ENCODE results near the gene ACAP3. TPM values are rescaled to one million over a fixed set of nuclear protein-coding genes. Genes with fewer than 3 reads are reported as not detected.

Gene ACAP3
- total RNA-seq, 1 experiment from 2014 or later = 20.0 TPM

GRCh38 chr1:1274299-1274930 lies 33.3 kb downstream of the ACAP3 start:
- no peak for DNase-seq
- H3K4me3 ChIP-seq = peak overlapping the region; percentile 83
- no peaks in the 10 kb centered on the region for H3K9me3 ChIP-seq
- peaks cover 27% of the 10 kb centered on the region for H3K36me3 ChIP-seq
- no peaks in the 10 kb centered on the region for H3K27me3 ChIP-seq

GRCh38 chr1:1273512-1274298 lies 34.0 kb downstream of the ACAP3 start, which contains the start of gene UBE2J2:
TSS of gene UBE2J2 (minus strand) at chr1:1273854. CDS start at chr1:1267992, 5,862 bp downstream.
- no peaks in the 10 kb centered on the region for H3K27me3 ChIP-seq
- peaks cover 28% of the 10 kb centered on the region for H3K36me3 ChIP-seq
- H3K4me3 ChIP-seq = peak within 1 kb of the TSS; percentile 83
- peak; percentile 92 for DNase-seq
- no peaks in the 10 kb centered on the region for H3K9me3 ChIP-seq

GRCh38 chr1:1273209-1273511 lies 34.6 kb downstream of the ACAP3 start:
- DNase-seq = no peak
- Histone ChIP-seq H3K4me3 (peak overlapping the region; percentile 83), H3K27me3 (no peaks in the 10 kb centered on the region), H3K36me3 (peaks cover 32% of the 10 kb centered on the region), H3K9me3 (no peaks in the 10 kb centered on the region)

GRCh38 chr1:1272341-1273208 lies 35.2 kb downstream of the ACAP3 start:
- DNase-seq = no peak
- peak overlapping the region; percentile 83 for H3K4me3 ChIP-seq
- H3K36me3 ChIP-seq = peaks cover 36% of the 10 kb centered on the region
- no peaks in the 10 kb centered on the region for H3K27me3 ChIP-seq
- H3K9me3 ChIP-seq = no peaks in the 10 kb centered on the region

- Histone ChIP-seq H3K9me3 (no peaks in the 10 kb centered on the region), H3K4me3 (no peak overlapping the region), H3K27me3 (no peaks in the 10 kb centered on the region), H3K36me3 (peaks cover 52% of the 10 kb centered on the region)
- no peak for DNase-seq
Observed at GRCh38 chr1:1270813-1271212, 36.9 kb downstream of the ACAP3 start.

GRCh38 chr1:1268284-1268682 lies 39.4 kb downstream of the ACAP3 start:
- H3K27me3 ChIP-seq = no peaks in the 10 kb centered on the region
- H3K9me3 ChIP-seq = no peaks in the 10 kb centered on the region
- no peak for DNase-seq
- no peak overlapping the region for H3K4me3 ChIP-seq
- peaks cover 73% of the 10 kb centered on the region for H3K36me3 ChIP-seq

GRCh38 chr1:1267488-1268283 lies 40.0 kb downstream of the ACAP3 start:
- Histone ChIP-seq H3K27me3 (no peaks in the 10 kb centered on the region), H3K36me3 (peaks cover 74% of the 10 kb centered on the region), H3K4me3 (no peak overlapping the region), H3K9me3 (no peaks in the 10 kb centered on the region)
- no peak for DNase-seq

- Histone ChIP-seq H3K36me3 (peaks cover 76% of the 10 kb centered on the region), H3K27me3 (no peaks in the 10 kb centered on the region), H3K9me3 (no peaks in the 10 kb centered on the region), H3K4me3 (no peak overlapping the region)
- peak; percentile 83 for DNase-seq
Observed at GRCh38 chr1:1264868-1265272, 42.9 kb downstream of the ACAP3 start.

GRCh38 chr1:1264026-1264425 lies 43.7 kb downstream of the ACAP3 start:
- Histone ChIP-seq H3K4me3 (no peak overlapping the region), H3K9me3 (no peaks in the 10 kb centered on the region), H3K27me3 (no peaks in the 10 kb centered on the region), H3K36me3 (peaks cover 79% of the 10 kb centered on the region)
- DNase-seq = no peak

- Histone ChIP-seq H3K4me3 (no peak overlapping the region), H3K9me3 (no peaks in the 10 kb centered on the region), H3K27me3 (no peaks in the 10 kb centered on the region), H3K36me3 (peaks cover 72% of the 10 kb centered on the region)
- no peak for DNase-seq
Observed at GRCh38 chr1:1262758-1263157, 45.0 kb downstream of the ACAP3 start.

GRCh38 chr1:1262071-1262470 lies 45.7 kb downstream of the ACAP3 start:
- Histone ChIP-seq H3K4me3 (no peak overlapping the region), H3K36me3 (peaks cover 65% of the 10 kb centered on the region), H3K27me3 (no peaks in the 10 kb centered on the region), H3K9me3 (no peaks in the 10 kb centered on the region)
- DNase-seq = no peak

- Histone ChIP-seq H3K36me3 (peaks cover 63% of the 10 kb centered on the region), H3K4me3 (no peak overlapping the region), H3K9me3 (no peaks in the 10 kb centered on the region), H3K27me3 (no peaks in the 10 kb centered on the region)
- DNase-seq = no peak
Observed at GRCh38 chr1:1260843-1261560, 46.7 kb downstream of the ACAP3 start.

- H3K4me3 ChIP-seq = no peak overlapping the region
- H3K27me3 ChIP-seq = no peaks in the 10 kb centered on the region
- DNase-seq = no peak
- no peaks in the 10 kb centered on the region for H3K9me3 ChIP-seq
- peaks cover 61% of the 10 kb centered on the region for H3K36me3 ChIP-seq
Observed at GRCh38 chr1:1259951-1260600, 47.7 kb downstream of the ACAP3 start.

GRCh38 chr1:1259540-1259939 lies 48.2 kb downstream of the ACAP3 start:
- H3K9me3 ChIP-seq = no peaks in the 10 kb centered on the region
- no peaks in the 10 kb centered on the region for H3K27me3 ChIP-seq
- no peak for DNase-seq
- peaks cover 61% of the 10 kb centered on the region for H3K36me3 ChIP-seq
- H3K4me3 ChIP-seq = no peak overlapping the region

GRCh38 chr1:1259119-1259488 lies 48.6 kb downstream of the ACAP3 start:
- no peaks in the 10 kb centered on the region for H3K27me3 ChIP-seq
- H3K36me3 ChIP-seq = peaks cover 58% of the 10 kb centered on the region
- H3K9me3 ChIP-seq = no peaks in the 10 kb centered on the region
- no peak for DNase-seq
- no peak overlapping the region for H3K4me3 ChIP-seq
